ENCODE measurements around the gene CYTH3.

Gene CYTH3

DNA sequence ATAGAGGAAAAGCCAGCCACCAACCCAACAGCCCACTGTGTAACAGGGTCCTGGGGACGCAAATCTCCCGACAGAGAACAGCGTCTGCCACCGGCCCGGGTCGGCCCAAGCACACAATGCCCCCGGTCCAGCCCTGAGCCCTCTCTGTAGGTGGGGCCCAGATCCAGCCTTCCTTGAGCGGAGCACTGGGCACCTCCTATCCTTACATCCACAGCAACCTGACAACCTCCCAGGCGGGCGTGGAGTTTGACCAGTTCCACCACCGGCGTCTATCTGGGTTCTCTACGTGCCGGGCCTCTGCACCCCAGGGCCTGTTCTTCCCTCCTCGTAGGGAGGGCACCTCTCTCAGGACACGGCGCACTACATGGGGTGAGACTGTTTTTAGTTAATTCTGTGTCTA lies 109.0 kb downstream of the CYTH3 start:
- H3K4me1 ChIP-seq = peaks cover 100% of the 10 kb centered on the region
- H3K27me3 ChIP-seq = no peaks in the 10 kb centered on the region
- no peaks in the 10 kb centered on the region for H3K9me3 ChIP-seq
- no peak for TF ChIP-seq Cebpa-rat (IDR thresholded peaks at IDR 0.05)
- peaks cover 63% of the 10 kb centered on the region for H4K20me1 ChIP-seq
- H3K4me3 ChIP-seq = no peak overlapping the region
- peaks cover 28% of the 10 kb centered on the region for H3K36me3 ChIP-seq
- H3K4me2 ChIP-seq = peak overlapping the region; percentile 97
- H3K9ac ChIP-seq = peak overlapping the region; percentile 30; the same call in 1 of the 2 replicates
- H3K27ac ChIP-seq = peak overlapping the region; percentile 31; the same call in 1 of the 2 replicates

DNA sequence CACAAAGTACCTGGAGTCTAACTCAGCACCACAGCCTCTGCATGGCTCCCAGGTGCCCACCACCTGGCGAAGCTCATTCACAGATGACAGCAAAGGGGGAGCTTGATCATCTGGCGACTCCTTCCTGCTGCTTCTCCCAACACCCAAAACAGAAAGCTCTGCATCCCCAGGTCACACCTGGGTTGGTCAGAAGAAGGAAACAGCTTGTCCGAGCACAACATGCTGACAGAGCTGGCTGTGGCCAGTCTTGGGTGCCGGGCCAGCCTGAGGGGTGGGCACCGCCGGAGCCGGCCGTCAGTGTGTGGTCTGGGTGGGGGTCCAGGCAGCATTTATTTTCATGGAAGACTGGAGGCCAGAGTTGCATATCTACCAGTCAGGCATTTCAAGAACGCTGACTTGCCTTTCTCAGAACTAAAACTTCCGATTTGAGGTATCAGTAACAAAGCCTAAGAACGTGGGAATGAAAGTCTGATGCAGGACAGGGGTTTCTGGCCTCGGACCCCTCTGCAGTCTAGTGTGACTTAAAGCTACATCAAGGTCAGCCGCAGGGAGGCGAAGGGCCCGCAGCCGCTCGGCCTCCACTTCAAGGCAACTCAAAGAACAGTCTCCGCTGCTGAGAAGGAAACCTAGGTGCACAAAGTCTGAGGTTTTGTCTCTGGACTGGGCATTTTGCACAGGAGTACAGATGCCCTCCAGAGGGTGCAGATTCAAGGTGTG lies 109.6 kb downstream of the CYTH3 start:
- Histone ChIP-seq H3K4me3 (no peak overlapping the region), H3K27ac (peak overlapping the region; percentile 31; the same call in 1 of the 2 replicates), H3K36me3 (peaks cover 34% of the 10 kb centered on the region), H3K4me2 (peak overlapping the region; percentile 97), H3K4me1 (peaks cover 100% of the 10 kb centered on the region), H3K27me3 (no peaks in the 10 kb centered on the region), H3K9ac (peak overlapping the region; percentile 30; the same call in 1 of the 2 replicates), H3K9me3 (no peaks in the 10 kb centered on the region), H4K20me1 (peaks cover 69% of the 10 kb centered on the region)
- no peak for TF ChIP-seq Cebpa-rat (IDR thresholded peaks at IDR 0.05)

DNA sequence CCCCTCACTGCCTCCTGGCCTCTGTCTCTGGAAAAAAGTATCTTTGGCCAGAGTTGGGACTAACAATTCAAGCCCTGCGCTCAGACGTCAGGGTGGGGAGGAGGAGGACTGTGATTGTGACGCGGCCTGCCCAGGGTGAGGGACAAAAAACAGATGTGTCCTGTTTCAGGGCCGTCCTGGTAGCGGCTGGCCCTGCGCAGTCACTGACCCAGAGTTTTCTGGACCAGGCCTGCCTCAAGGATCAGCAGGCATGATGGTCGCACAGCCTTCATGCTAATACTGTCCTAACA lies 110.1 kb downstream of the CYTH3 start:
- Histone ChIP-seq H3K27ac (peak overlapping the region; percentile 31), H3K9ac (peak overlapping the region; percentile 30; the same call in 1 of the 2 replicates), H3K4me2 (peak overlapping the region; percentile 97), H3K27me3 (no peaks in the 10 kb centered on the region), H3K9me3 (no peaks in the 10 kb centered on the region), H3K4me1 (peaks cover 99% of the 10 kb centered on the region), H3K4me3 (no peak overlapping the region), H3K36me3 (peaks cover 40% of the 10 kb centered on the region), H4K20me1 (peaks cover 74% of the 10 kb centered on the region)
- no peak for TF ChIP-seq Cebpa-rat (IDR thresholded peaks at IDR 0.05)

DNA sequence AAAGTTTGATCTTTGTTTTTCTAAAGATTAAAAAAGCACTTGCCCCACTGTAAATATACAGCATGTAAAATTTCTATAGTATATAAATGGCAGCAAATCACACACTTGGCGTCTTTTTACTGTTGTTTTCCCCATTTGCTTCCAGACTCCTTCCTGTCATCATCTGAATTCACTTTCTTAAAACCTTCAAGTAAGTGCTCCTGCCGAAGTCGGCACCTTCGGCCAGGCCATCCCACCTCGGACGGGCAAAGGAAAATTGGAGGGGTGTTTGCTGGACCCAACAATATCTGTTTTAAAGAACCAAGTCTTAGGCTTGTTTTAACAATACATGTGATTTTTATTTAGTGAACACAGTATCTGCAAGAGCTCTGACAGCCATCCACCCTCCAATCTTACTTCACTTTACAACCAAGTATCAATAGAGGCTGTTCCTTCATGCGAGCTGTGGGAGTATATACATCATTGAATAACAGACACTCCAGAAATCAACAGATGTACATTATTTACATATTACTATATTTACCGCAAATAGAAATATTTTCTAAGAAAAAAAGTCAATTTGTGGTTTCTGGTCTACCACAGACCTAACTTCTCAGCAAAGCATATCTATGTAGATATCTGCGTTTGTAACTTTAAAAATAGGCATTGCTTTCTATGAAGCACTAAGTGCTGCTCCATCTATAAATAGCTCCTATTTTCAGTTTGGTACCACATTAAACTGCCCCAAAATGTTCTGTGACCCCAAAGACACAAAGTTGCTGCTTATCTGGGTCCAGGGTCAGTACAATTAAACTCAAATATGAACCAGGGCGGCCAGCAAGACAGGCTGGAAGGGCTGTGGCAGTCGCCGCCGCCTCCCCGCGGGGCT lies 110.7 kb downstream of the CYTH3 start:
- H3K27me3 ChIP-seq = no peaks in the 10 kb centered on the region
- H4K20me1 ChIP-seq = peaks cover 74% of the 10 kb centered on the region
- no peak for TF ChIP-seq Cebpa-rat (IDR thresholded peaks at IDR 0.05)
- peak overlapping the region; percentile 97 for H3K4me2 ChIP-seq
- peak overlapping the region; percentile 31 for H3K27ac ChIP-seq
- peaks cover 93% of the 10 kb centered on the region for H3K4me1 ChIP-seq
- peaks cover 46% of the 10 kb centered on the region for H3K36me3 ChIP-seq
- H3K9ac ChIP-seq = peak overlapping the region; percentile 30; the same call in 1 of the 2 replicates
- no peak overlapping the region for H3K4me3 ChIP-seq
- no peaks in the 10 kb centered on the region for H3K9me3 ChIP-seq

DNA sequence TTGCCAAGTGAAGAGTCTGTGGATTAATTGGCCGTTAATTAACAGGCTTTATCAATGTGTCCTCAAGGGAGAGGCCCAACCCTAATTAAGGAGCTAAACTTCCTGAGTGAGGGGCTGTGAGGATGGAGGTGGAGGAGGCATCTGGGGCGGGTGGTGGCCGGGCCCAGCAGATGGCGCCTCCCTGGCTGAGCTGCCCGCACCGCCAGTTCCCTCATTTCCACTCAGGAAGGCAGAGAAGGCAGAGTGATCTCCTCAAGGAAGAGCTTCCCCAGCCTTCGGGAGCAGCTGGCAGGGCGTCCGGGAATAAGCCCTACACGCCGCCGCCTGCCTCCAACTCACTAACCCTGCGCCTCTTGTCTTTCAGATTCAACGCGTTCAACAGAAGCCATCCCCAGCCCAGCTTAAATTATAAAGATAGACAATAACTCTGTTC lies 112.2 kb downstream of the CYTH3 start:
- no peaks in the 10 kb centered on the region for H3K27me3 ChIP-seq
- peaks cover 82% of the 10 kb centered on the region for H4K20me1 ChIP-seq
- no peaks in the 10 kb centered on the region for H3K9me3 ChIP-seq
- peak overlapping the region; percentile 97 for H3K4me2 ChIP-seq
- peaks cover 60% of the 10 kb centered on the region for H3K36me3 ChIP-seq
- no peak for TF ChIP-seq Cebpa-rat (IDR thresholded peaks at IDR 0.05)
- peaks cover 78% of the 10 kb centered on the region for H3K4me1 ChIP-seq
- 0 out of 2 replicates have a peak overlapping the region, but pooled peaks have one; percentile 34 for H3K9ac ChIP-seq
- H3K4me3 ChIP-seq = no peak overlapping the region
- 0 out of 2 replicates have a peak overlapping the region, but pooled peaks have one; percentile 30 for H3K27ac ChIP-seq

DNA sequence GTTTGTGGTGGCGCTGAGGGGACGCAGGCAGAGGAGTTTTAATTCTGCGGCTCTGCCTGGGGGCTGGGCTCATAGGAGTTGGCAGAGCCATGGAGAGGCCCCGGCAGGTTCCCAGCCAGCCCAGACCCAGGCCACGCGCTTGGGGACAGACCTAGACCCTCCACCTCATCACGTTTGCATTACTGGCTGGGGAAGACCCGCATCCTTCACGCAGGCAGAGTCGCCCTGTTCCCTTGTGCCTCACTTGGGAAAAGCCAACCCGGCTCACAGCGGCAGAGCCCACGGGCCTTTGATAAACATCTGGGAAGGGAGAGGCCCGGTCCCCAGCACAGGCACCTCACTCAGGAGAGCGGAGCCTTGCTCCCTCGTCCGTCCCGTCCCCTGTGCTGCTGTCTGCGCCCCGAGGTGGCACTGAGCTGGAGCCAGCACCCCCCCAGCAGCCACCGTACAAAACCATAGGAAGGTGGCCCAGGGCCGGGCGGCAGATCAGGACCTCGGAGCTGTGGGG lies 112.8 kb downstream of the CYTH3 start:
- Histone ChIP-seq H4K20me1 (peaks cover 87% of the 10 kb centered on the region), H3K27me3 (no peaks in the 10 kb centered on the region), H3K4me1 (peaks cover 72% of the 10 kb centered on the region), H3K4me2 (peak overlapping the region; percentile 97), H3K27ac (peak overlapping the region; percentile 30; the same call in 1 of the 2 replicates), H3K36me3 (peaks cover 64% of the 10 kb centered on the region), H3K9me3 (no peaks in the 10 kb centered on the region), H3K4me3 (no peak overlapping the region), H3K9ac (0 out of 2 replicates have a peak overlapping the region, but pooled peaks have one; percentile 34)
- no peak for TF ChIP-seq Cebpa-rat (IDR thresholded peaks at IDR 0.05)

DNA sequence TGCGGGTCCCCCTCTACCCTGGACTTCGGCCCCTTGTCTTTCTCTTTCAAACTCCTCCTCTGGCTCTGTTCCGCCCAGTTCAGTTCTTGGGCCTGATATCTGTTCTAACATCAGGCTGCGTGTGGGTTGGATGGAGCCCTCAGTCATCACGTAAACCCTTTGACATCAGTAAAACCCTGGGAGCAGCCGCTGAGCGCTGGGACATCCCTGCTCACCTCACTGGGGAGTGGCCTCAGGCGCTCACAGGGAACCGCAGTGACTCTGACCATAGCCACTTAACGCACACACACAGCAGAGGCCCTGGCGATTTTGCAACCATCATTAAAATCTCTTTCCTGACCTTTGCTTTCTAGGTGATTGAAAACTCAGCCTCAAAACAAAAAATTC lies 113.3 kb downstream of the CYTH3 start:
- TF ChIP-seq Cebpa-rat (IDR thresholded peaks at IDR 0.05) = no peak
- Histone ChIP-seq H3K9ac (0 out of 2 replicates have a peak overlapping the region, but pooled peaks have one; percentile 34), H3K4me3 (no peak overlapping the region), H3K27ac (peak overlapping the region; percentile 30; the same call in 1 of the 2 replicates), H3K4me2 (peak overlapping the region; percentile 97; the same call in 1 of the 2 replicates), H3K4me1 (peaks cover 67% of the 10 kb centered on the region), H3K36me3 (peaks cover 66% of the 10 kb centered on the region), H3K27me3 (no peaks in the 10 kb centered on the region), H3K9me3 (no peaks in the 10 kb centered on the region), H4K20me1 (peaks cover 92% of the 10 kb centered on the region)

DNA sequence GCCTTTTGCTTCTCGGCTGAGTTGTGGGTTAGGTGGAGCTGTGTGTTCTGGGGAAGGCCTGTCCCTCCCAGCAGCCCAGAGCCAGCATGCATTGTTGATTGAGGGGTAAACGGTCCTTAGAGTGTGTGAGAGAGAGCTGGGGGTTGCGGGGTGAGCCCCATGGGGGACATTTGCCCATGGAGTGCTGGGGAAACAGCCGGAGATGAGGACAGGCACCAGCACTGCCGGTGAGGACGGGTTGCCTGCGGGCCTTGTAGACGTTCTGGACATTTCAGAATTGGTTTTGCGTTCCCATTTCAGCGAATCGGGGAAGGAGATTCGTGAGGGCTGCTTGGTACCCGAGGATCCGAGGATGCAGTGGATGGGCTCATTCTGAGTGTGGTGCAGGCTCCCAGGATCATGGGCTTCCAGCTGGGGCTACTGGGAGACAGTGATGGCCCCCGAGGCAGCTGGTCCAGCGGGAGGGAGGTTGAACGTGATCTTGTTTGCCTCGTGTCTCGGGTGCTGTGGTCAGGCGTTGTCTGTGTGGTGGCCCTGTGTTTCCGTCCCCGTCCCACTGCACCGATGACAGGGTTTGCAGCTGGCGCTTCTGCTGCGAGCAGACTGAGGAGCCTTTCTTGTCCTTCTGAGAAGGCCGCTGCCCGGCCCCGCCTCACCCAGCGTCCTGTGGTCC lies 113.9 kb downstream of the CYTH3 start:
- peaks cover 71% of the 10 kb centered on the region for H3K36me3 ChIP-seq
- peak overlapping the region; percentile 41; the same call in 1 of the 2 replicates for H3K27ac ChIP-seq
- no peak for TF ChIP-seq Cebpa-rat (IDR thresholded peaks at IDR 0.05)

More for the DNA sequence above, 113.9 kb downstream of the CYTH3 start:
- Histone ChIP-seq H3K4me1 (peaks cover 62% of the 10 kb centered on the region), H3K9ac (peak overlapping the region; percentile 34; the same call in 1 of the 2 replicates), H4K20me1 (peaks cover 97% of the 10 kb centered on the region), H3K4me3 (no peak overlapping the region), H3K4me2 (peak overlapping the region; percentile 16; the same call in 1 of the 2 replicates), H3K27me3 (no peaks in the 10 kb centered on the region), H3K9me3 (no peaks in the 10 kb centered on the region)
